Type B pancreatic cell (in vitro differentiated cells): ENCODE data around the gene INPPL1. TPM values are rescaled to one million over a fixed set of nuclear protein-coding genes. Genes with fewer than 3 reads are reported as not detected.

Experiments used
- DNase-seq: peaks from one replicate; pipeline ENCODE4 v3.0.0; 2021; ENCODE audit warnings: mixed read lengths; ENCODE audit not compliant: unreplicated experiment; ENCODE audit errors: extremely low spot score
- H3K27ac Mint-ChIP-seq: 2 replicates; pipeline ENCODE4 v1.8.0; 2021; ENCODE audit warnings: mild to moderate bottlenecking, mixed read lengths
- H3K27me3 Mint-ChIP-seq: 2 replicates; pipeline ENCODE4 v1.8.0; 2021; ENCODE audit warnings: mixed read lengths
- H3K36me3 Mint-ChIP-seq: 2 replicates; pipeline ENCODE4 v1.8.0; 2021; ENCODE audit warnings: mixed read lengths
- H3K4me1 Mint-ChIP-seq: one replicate; pipeline ENCODE4 v1.8.0; 2021; ENCODE audit warnings: mixed read lengths; ENCODE audit not compliant: unreplicated experiment
- H3K4me3 Mint-ChIP-seq: 2 replicates; pipeline ENCODE4 v1.8.0; 2021; ENCODE audit warnings: mild to moderate bottlenecking, mixed read lengths
- H3K9me3 Mint-ChIP-seq: 2 replicates; pipeline ENCODE4 v1.8.0; 2021; ENCODE audit warnings: mixed read lengths
- CTCF ChIP-seq: fragments of 200-600 bp; sonication (generic); conservative IDR thresholded peaks from 2 replicates; pipeline ENCODE4 v1.5.0; 2021; ENCODE audit warnings: antibody characterized with exemption, mild to moderate bottlenecking
- total RNA-seq: library from RNA; stranded (reverse); gene quantifications from 2 replicates; pipeline ENCODE4 v1.2.1, GENCODE V29; 2021; ENCODE audit warnings: low replicate concordance

INPPL1 gene
- total RNA-seq, 1 donor from 2014 or later, result 231 TPM

- no peaks in the 10 kb centered on the region for H3K27me3 Mint-ChIP-seq
- peaks cover 15% of the 10 kb centered on the region for H3K36me3 Mint-ChIP-seq
- DNase-seq, result peak; percentile 57
- peak overlapping the region; percentile 60 for H3K4me3 Mint-ChIP-seq
- H3K27ac Mint-ChIP-seq, result no peak overlapping the region
- H3K9me3 Mint-ChIP-seq, result no peaks in the 10 kb centered on the region
- TF ChIP-seq CTCF, result no peak
- peaks cover 17% of the 10 kb centered on the region for H3K4me1 Mint-ChIP-seq
Measured at GRCh38 chr11:72227316-72228228, 3.0 kb downstream of the INPPL1 start.

- Mint-ChIP-seq H3K4me3 (no peak overlapping the region), H3K9me3 (no peaks in the 10 kb centered on the region), H3K4me1 (peaks cover 17% of the 10 kb centered on the region), H3K27ac (no peak overlapping the region), H3K36me3 (peaks cover 16% of the 10 kb centered on the region), H3K27me3 (no peaks in the 10 kb centered on the region)
- TF ChIP-seq CTCF, result peak; percentile 22
- peak; percentile 69 for DNase-seq
Measured at GRCh38 chr11:72228229-72228843, 3.8 kb downstream of the INPPL1 start.

GRCh38 chr11:72228844-72229231, 4.3 kb downstream of the INPPL1 start:
- no peak overlapping the region for H3K27ac Mint-ChIP-seq
- no peaks in the 10 kb centered on the region for H3K9me3 Mint-ChIP-seq
- H3K4me1 Mint-ChIP-seq, result peaks cover 17% of the 10 kb centered on the region
- H3K27me3 Mint-ChIP-seq, result no peaks in the 10 kb centered on the region
- DNase-seq, result peak; percentile 50
- H3K36me3 Mint-ChIP-seq, result peaks cover 21% of the 10 kb centered on the region
- TF ChIP-seq CTCF, result no peak
- peak overlapping the region; percentile 17 for H3K4me3 Mint-ChIP-seq

- TF ChIP-seq CTCF, result no peak
- H3K9me3 Mint-ChIP-seq, result no peaks in the 10 kb centered on the region
- H3K36me3 Mint-ChIP-seq, result peaks cover 27% of the 10 kb centered on the region
- DNase-seq, result peak; percentile 55
- no peaks in the 10 kb centered on the region for H3K27me3 Mint-ChIP-seq
- H3K4me3 Mint-ChIP-seq, result peak overlapping the region; percentile 17
- H3K27ac Mint-ChIP-seq, result no peak overlapping the region
- peaks cover 17% of the 10 kb centered on the region for H3K4me1 Mint-ChIP-seq
Measured at GRCh38 chr11:72229336-72229924, 4.9 kb downstream of the INPPL1 start.

GRCh38 chr11:72229925-72230763, 5.6 kb downstream of the INPPL1 start:
- Mint-ChIP-seq H3K9me3 (no peaks in the 10 kb centered on the region), H3K4me1 (peaks cover 16% of the 10 kb centered on the region), H3K27me3 (no peaks in the 10 kb centered on the region), H3K36me3 (peaks cover 32% of the 10 kb centered on the region), H3K27ac (no peak overlapping the region), H3K4me3 (no peak overlapping the region)
- no peak for TF ChIP-seq CTCF
- DNase-seq, result peak; percentile 57
